IPS-NIHi7 (cell line): ENCODE results near the gene ALKBH7.

Source experiments
- DNase-seq: peaks from one replicate; pipeline ENCODE4 v3.0.0; 2012; ENCODE audit warnings: mixed read lengths; ENCODE audit errors: extremely low spot score

Gene ALKBH7

GRCh38 chr19:6424195-6424938 is 51.8 kb downstream of the ALKBH7 start, which contains the start of gene KHSRP:
KHSRP (minus strand) TSS chr19:6424811; CDS start chr19:6424701, 110 bp downstream.
- DNase-seq = peak; percentile 46
